HG03432 (cell line): Measurements from ENCODE around the gene GH2.

Experiments used
- ATAC-seq: cut with Tn5 transposase; IDR thresholded peaks from one replicate; pipeline ENCODE4 v1.9.1; 2021; ENCODE audit warnings: mild to moderate bottlenecking, moderate library complexity; ENCODE audit not compliant: unreplicated experiment

GH2 gene

GRCh38 chr17:63842540-63843386 lies 39.0 kb downstream of the GH2 start, which contains the start of gene SMARCD2:
TSS of gene SMARCD2 (minus strand) at chr17:63842685. CDS start at chr17:63842674, 11 bp downstream.
- ATAC-seq: peak; percentile 82

GRCh38 chr17:63842173-63842539 lies 39.6 kb downstream of the GH2 start:
- ATAC-seq: peak; percentile 32

- no peak for ATAC-seq
Observed at GRCh38 chr17:63841350-63842172, 40.2 kb downstream of the GH2 start.

GRCh38 chr17:63840591-63841349 lies 41.0 kb downstream of the GH2 start:
- no peak for ATAC-seq

GRCh38 chr17:63838631-63839171 lies 43.0 kb downstream of the GH2 start:
- ATAC-seq: no peak

- no peak for ATAC-seq
Observed at GRCh38 chr17:63837962-63838600, 43.7 kb downstream of the GH2 start.

GRCh38 chr17:63837480-63837879 lies 44.3 kb downstream of the GH2 start:
- no peak for ATAC-seq

- no peak for ATAC-seq
Observed at GRCh38 chr17:63836811-63837210, 44.9 kb downstream of the GH2 start.

GRCh38 chr17:63835167-63835720 lies 46.5 kb downstream of the GH2 start:
- ATAC-seq: no peak

- ATAC-seq: peak; percentile 63
Observed at GRCh38 chr17:63834431-63835166, 47.1 kb downstream of the GH2 start.

GRCh38 chr17:63833741-63834373 lies 47.9 kb downstream of the GH2 start:
- ATAC-seq: no peak

GRCh38 chr17:63833026-63833740 lies 48.6 kb downstream of the GH2 start:
- ATAC-seq: no peak

GRCh38 chr17:63832455-63832854 lies 49.3 kb downstream of the GH2 start:
- no peak for ATAC-seq

- ATAC-seq: no peak
Observed at GRCh38 chr17:63832014-63832413, 49.7 kb downstream of the GH2 start.

GRCh38 chr17:63831505-63831904 lies 50.2 kb downstream of the GH2 start:
- no peak for ATAC-seq

- no peak for ATAC-seq
Observed at GRCh38 chr17:63830904-63831491, 50.7 kb downstream of the GH2 start.

- no peak for ATAC-seq
Observed at GRCh38 chr17:63830278-63830677, 51.5 kb downstream of the GH2 start.
